Chondrocyte (in vitro differentiated cells): ENCODE results near the gene PRSS33. TPM values are rescaled to one million over a fixed set of nuclear protein-coding genes. Genes with fewer than 3 reads are reported as not detected.

Experiments
- DNase-seq: peaks from one replicate; pipeline ENCODE4 v3.0.0; 2021; ENCODE audit warnings: mixed read lengths, low spot score
- H3K27ac Mint-ChIP-seq: one replicate; pipeline ENCODE4 v1.8.0; 2021; ENCODE audit warnings: mild to moderate bottlenecking, moderate library complexity, mixed read lengths; ENCODE audit not compliant: unreplicated experiment
- H3K27me3 Mint-ChIP-seq: 2 replicates; pipeline ENCODE4 v1.8.0; 2021; ENCODE audit warnings: low read depth, mixed read lengths
- H3K36me3 Mint-ChIP-seq: 2 replicates; pipeline ENCODE4 v1.8.0; 2021; ENCODE audit warnings: low read depth, mixed read lengths
- H3K4me1 Mint-ChIP-seq: 2 replicates; pipeline ENCODE4 v1.8.0; 2021; ENCODE audit warnings: low read depth, mild to moderate bottlenecking, mixed read lengths
- H3K4me3 Mint-ChIP-seq: one replicate; pipeline ENCODE4 v1.8.0; 2021; ENCODE audit warnings: mild to moderate bottlenecking, moderate library complexity, mixed read lengths; ENCODE audit not compliant: unreplicated experiment
- H3K9me3 Mint-ChIP-seq: 2 replicates; pipeline ENCODE4 v1.8.0; 2021; ENCODE audit warnings: low read depth, mixed read lengths
- total RNA-seq: library from RNA; stranded (reverse); gene quantifications from 3 replicates; pipeline ENCODE4 v1.2.1, GENCODE V29; 2021
- TF ChIP-seq, protein P1 (sequence below): fragments of 200-600 bp; sonication (generic); IDR thresholded peaks from 2 replicates; pipeline ENCODE4 v1.5.0; 2021; ENCODE audit warnings: antibody characterized with exemption, mild to moderate bottlenecking, moderate library complexity

PRSS33 gene
- total RNA-seq, 1 donor from 2014 or later: not detected

DNA sequence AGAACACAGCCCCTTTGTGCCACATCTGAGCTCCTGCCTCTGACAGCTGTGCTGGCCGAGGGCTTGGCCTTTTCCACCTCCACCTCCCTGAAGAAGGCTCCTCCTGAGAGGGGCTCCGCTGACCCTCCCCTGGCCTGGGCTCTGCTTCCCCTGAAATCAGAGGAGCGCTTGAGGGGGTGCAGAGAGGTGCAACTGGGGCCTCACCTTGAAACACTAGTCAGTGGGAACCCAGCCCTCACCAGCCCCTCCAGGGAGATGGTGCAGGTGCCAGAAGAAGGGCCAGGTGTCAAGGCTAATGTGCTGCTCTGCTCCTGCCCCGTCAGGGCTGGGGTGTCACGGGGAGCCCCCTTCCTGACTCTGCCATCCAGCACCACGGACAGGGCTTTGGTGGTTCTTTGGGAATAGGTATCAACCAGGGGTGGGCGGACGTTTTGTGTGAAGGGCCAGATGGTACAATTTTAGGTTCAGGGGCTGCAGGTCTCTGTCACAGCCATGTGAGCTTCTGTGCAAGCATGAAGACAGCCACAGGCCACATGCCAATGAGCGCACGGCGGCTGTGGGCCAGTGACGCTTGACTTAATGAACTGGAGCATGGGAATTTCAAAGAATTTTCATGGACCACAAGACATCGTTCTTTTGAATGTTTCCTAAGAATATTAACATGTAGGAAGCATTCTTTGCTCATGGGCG, 40.6 kb upstream of the PRSS33 start:
- Mint-ChIP-seq H3K4me1 (no peaks in the 10 kb centered on the region), H3K4me3 (no peak overlapping the region)

GRCh38 chr16:2827374-2827791, 40.0 kb upstream of the PRSS33 start:
- Mint-ChIP-seq H3K9me3 (no peaks in the 10 kb centered on the region), H3K4me1 (no peaks in the 10 kb centered on the region), H3K4me3 (no peak overlapping the region), H3K36me3 (no peaks in the 10 kb centered on the region), H3K27ac (no peak overlapping the region), H3K27me3 (peaks cover 13% of the 10 kb centered on the region)
- TF ChIP-seq, protein P1, sequence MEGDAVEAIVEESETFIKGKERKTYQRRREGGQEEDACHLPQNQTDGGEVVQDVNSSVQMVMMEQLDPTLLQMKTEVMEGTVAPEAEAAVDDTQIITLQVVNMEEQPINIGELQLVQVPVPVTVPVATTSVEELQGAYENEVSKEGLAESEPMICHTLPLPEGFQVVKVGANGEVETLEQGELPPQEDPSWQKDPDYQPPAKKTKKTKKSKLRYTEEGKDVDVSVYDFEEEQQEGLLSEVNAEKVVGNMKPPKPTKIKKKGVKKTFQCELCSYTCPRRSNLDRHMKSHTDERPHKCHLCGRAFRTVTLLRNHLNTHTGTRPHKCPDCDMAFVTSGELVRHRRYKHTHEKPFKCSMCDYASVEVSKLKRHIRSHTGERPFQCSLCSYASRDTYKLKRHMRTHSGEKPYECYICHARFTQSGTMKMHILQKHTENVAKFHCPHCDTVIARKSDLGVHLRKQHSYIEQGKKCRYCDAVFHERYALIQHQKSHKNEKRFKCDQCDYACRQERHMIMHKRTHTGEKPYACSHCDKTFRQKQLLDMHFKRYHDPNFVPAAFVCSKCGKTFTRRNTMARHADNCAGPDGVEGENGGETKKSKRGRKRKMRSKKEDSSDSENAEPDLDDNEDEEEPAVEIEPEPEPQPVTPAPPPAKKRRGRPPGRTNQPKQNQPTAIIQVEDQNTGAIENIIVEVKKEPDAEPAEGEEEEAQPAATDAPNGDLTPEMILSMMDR: no peak
- no peak for DNase-seq

More for the DNA sequence above, 40.6 kb upstream of the PRSS33 start:
- no peaks in the 10 kb centered on the region for H3K36me3 Mint-ChIP-seq
- no peak overlapping the region for H3K27ac Mint-ChIP-seq
- H3K9me3 Mint-ChIP-seq: no peaks in the 10 kb centered on the region
- DNase-seq: no peak
- peaks cover 17% of the 10 kb centered on the region for H3K27me3 Mint-ChIP-seq
- TF ChIP-seq, protein P1: no peak

DNA sequence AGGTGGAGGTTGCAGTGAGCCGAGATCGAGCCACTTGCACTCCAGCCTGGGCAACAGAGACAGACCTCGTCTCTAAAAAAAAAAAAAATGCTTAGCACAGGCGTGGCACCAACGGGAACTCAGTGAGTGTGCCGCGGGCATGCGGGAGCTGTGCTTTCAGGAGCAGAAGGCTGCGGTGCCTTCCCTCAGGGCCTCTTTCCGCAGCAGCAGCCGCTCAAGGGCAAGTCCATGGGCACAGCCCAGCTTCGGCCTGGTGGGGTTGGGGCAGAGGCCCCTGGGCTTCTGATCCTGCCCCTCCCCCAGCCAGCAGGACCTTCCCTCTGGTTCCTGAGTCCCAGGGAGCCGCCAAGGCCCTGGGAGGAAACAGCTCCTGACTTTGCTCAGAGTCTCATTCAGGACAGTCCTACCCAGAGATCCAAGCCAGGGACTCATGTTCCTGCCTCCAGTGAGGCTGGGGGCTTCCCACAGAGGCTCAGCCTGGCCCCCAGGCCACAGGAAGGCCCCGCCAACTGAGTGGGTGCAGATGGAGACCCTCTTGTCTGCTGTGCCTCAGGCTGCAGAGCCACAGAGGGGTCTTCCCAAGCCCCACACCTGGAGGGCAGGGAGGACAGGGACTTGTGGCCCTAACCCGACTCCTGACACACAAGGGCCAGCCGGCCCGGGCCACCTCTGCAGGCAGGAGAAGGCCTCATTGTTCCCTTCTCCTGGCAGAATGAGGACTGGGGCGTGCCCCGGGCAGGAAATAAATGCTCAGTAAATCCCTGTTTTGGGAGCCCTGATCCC, 39.4 kb upstream of the PRSS33 start:
- no peak overlapping the region for H3K27ac Mint-ChIP-seq
- peaks cover 15% of the 10 kb centered on the region for H3K27me3 Mint-ChIP-seq
- H3K9me3 Mint-ChIP-seq: no peaks in the 10 kb centered on the region
- peak; percentile 61 for DNase-seq
- TF ChIP-seq, protein P1: no peak
- H3K36me3 Mint-ChIP-seq: no peaks in the 10 kb centered on the region
- H3K4me3 Mint-ChIP-seq: no peak overlapping the region
- H3K4me1 Mint-ChIP-seq: no peaks in the 10 kb centered on the region

GRCh38 chr16:2825906-2826305, 38.5 kb upstream of the PRSS33 start:
- TF ChIP-seq, protein P1: no peak
- Mint-ChIP-seq H3K4me3 (no peak overlapping the region), H3K27me3 (peaks cover 16% of the 10 kb centered on the region), H3K27ac (no peak overlapping the region), H3K4me1 (no peaks in the 10 kb centered on the region), H3K36me3 (no peaks in the 10 kb centered on the region), H3K9me3 (no peaks in the 10 kb centered on the region)
- peak; percentile 82 for DNase-seq

GRCh38 chr16:2825049-2825742, 37.8 kb upstream of the PRSS33 start:
- TF ChIP-seq, protein P1: no peak
- Mint-ChIP-seq H3K27me3 (peaks cover 13% of the 10 kb centered on the region), H3K27ac (no peak overlapping the region), H3K9me3 (no peaks in the 10 kb centered on the region), H3K36me3 (no peaks in the 10 kb centered on the region), H3K4me3 (no peak overlapping the region), H3K4me1 (no peaks in the 10 kb centered on the region)
- DNase-seq: peak; percentile 52
